ENCODE measurements around the gene APOM.

APOM gene

DNA sequence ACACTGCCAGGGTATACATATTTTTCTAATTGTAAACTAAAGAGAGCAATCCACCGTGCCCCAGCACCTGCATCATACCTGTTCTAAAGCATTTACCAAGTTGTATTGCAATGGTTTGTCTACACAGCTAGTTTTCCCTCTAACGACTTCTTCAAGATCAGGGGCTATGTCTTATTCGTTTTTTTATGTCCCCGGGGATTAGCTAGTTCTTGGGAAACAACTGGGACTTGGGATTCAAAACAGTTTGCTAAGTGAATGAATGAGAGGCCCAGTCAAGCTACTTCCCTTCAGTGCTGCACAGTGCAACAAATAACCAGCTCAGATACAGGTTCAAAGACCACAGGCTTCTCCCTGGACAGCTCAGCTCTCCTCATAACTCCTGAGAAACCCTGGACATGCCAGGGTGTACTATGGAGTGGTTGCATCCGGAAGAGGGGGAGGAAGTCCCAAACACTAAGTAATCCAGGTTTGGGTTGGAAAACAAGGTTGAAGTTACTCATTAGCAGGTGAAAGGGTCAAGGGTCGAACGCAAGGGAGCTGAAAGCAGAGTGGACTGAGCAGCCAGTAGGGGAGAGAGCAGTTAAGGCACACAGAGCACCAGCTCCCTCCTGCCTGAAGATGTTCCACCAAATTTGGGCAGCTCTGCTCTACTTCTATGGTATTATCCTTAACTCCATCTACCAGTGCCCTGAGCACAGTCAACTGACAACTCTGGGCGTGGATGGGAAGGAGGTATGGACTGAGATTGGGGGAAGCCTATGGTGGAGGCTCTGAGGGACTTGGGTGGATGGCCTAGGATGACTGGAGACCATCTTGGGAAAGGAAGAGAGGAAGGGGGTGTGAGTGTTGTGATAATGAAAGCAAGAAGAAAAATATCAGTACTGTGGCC is at the start of gene APOM:
TSS of gene APOM (plus strand) at position 546 of the 889 bp plus-strand sequence. CDS start at position 619, 73 bp downstream.
- DNase-seq (ENCODE audit: low spot score): no peak

- DNase-seq (ENCODE audit: low spot score): no peak
Observed at GRCh38 chr6:31607317-31607716, 48.4 kb upstream of the APOM start.

DNA sequence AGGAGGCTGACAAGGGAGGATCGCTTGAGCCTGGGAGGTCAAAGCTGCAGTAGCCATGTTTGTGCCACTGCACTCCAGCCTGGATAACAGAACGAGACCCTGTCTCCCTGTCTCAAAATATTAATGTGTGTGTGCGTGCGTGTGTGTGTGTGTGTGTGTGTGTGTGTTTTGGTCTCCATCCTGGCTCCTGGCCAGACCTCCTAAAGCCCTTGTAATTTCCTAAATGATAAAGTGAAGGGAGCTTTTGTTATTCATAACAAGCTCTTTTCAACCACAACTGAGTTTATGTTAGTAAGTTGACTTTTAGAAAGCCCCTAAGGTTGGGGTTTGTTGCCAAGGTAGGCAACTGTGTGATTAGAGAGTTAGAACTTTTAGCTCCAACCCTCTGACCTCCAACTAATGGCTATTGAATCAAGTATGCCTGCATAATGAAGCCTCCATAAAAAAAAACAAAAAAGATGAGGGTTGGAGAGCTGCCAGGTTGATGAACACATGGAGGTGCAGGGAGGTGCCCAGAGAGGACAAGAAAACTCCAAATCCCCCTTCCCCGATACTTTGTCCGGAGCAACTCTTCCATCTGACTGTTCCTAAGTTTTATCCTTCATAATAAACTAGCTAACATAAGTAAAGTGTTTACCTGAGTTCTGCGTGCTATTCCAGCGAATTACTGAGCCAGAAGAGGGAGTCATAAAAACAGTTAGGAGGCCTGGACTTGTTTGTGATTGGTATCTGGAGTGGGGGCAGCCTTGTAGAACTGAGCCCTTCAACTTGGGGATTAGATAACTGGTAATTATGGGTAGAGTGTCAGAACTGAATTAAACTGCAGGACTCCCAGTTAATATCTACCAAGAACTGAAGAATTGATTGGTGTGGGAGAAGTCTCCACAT is 45.9 kb upstream of the APOM start:
- DNase-seq (ENCODE audit: low spot score): no peak

- no peak for DNase-seq (ENCODE audit: low spot score)
Observed at GRCh38 chr6:31610968-31611367, 44.7 kb upstream of the APOM start.

DNA sequence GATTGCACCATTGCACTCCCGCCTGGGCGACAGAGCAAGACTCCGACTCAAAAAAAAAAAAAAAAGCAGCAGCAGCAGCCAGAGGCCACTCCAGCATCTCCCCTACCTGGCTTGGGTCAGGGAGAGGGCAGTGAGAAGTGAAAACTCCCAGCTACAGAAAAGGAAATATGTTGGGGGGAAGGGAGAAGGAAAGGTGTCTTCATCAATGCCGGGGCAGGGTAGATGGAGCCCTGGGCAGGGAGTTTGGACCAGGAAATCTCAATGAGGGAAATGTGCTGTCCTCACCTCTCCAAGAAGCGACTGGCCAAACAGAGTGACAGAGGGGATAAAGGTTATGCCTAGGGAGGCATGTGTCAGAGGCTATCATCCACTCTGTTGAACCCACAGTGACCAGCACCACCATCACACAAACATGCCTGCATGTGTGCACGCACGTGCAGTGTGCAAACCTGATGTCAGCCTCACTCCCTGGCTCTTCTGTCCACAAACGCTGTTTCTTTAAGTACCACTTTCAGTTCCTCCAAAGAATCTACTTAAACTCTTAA is 41.5 kb upstream of the APOM start:
- no peak for DNase-seq (ENCODE audit: low spot score)

- DNase-seq (ENCODE audit: low spot score): no peak
Observed at GRCh38 chr6:31614684-31615578, 40.8 kb upstream of the APOM start, which contains the start of gene AIF1. Gene AIF1 (plus strand): TSS chr6:31615234. CDS start chr6:31615330, 96 bp downstream.

GRCh38 chr6:31615748-31616147 is 39.9 kb upstream of the APOM start:
- peak; percentile 38 for DNase-seq (ENCODE audit: low spot score)

- no peak for DNase-seq (ENCODE audit: low spot score)
Observed at GRCh38 chr6:31617010-31617409, 38.7 kb upstream of the APOM start.

- peak; percentile 98 for DNase-seq (ENCODE audit: low spot score)
Observed at GRCh38 chr6:31619805-31620585, 35.7 kb upstream of the APOM start.

GRCh38 chr6:31620586-31621319 is 34.9 kb upstream of the APOM start, which contains the start of gene PRRC2A:
Gene PRRC2A (plus strand): TSS chr6:31620715. CDS start chr6:31622790, 2,075 bp downstream.
- DNase-seq (ENCODE audit: low spot score): no peak

- no peak for DNase-seq (ENCODE audit: low spot score)
Observed at GRCh38 chr6:31621320-31621939, 34.3 kb upstream of the APOM start.

DNA sequence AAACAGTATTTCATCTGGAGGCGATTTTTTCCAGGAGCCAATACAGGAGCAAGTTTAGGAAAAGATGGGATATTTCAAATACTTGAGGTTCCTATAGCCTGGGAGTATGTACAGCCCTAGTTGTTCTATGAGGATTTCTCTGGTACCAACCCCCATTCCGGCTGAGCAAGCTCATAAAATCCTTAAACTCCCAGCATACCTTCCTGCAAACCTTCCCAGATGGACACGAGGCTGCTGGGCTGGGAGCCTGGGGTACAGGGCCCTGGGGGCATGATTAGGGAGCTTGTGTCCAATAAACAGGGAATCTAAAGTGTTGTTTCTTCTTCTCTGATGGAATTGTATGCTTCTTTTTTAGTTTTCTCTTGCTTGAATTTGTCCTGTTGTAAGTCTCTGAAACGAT is 33.7 kb upstream of the APOM start:
- DNase-seq (ENCODE audit: low spot score): no peak

GRCh38 chr6:31622684-31623091 is 33.0 kb upstream of the APOM start:
- DNase-seq (ENCODE audit: low spot score): no peak

DNA sequence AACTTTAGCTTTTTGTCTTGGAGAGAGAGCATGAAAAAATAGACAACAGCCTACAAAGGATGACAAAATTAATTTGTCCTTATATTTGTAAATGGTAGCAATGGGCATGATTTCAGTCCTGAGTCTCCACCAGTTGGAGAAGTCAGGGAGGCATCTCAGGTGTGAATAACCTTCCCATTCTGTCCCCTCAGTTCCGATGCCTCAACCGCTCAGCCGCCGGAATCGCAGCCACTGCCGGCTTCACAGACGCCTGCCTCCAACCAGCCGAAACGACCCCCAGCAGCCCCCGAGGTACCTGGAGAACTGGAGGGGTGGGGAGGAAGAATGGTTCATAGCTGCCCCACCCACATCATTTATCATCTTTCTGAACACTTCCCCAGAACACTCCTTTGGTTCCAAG is 31.6 kb upstream of the APOM start:
- no peak for DNase-seq (ENCODE audit: low spot score)

DNA sequence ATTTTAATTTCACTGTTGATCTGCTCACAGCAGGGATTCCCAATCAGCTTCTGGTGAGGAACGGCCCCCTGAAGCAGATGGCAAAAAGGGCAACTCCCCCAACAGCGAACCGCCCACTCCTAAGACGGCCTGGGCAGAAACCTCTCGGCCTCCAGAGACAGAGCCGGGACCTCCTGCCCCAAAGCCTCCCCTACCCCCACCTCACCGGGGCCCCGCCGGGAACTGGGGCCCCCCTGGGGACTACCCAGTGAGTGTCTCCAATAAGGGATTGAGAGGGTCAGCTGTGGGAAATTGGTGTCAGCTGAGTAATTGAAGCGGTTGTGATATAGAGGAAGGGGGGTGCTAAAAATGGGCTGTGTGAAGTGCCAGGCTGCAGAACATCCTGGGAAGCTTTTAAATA is 28.7 kb upstream of the APOM start:
- DNase-seq (ENCODE audit: low spot score): no peak

- no peak for DNase-seq (ENCODE audit: low spot score)
Observed at GRCh38 chr6:31627690-31628287, 27.9 kb upstream of the APOM start.

GRCh38 chr6:31629014-31629413 is 26.7 kb upstream of the APOM start:
- DNase-seq (ENCODE audit: low spot score): no peak

DNA sequence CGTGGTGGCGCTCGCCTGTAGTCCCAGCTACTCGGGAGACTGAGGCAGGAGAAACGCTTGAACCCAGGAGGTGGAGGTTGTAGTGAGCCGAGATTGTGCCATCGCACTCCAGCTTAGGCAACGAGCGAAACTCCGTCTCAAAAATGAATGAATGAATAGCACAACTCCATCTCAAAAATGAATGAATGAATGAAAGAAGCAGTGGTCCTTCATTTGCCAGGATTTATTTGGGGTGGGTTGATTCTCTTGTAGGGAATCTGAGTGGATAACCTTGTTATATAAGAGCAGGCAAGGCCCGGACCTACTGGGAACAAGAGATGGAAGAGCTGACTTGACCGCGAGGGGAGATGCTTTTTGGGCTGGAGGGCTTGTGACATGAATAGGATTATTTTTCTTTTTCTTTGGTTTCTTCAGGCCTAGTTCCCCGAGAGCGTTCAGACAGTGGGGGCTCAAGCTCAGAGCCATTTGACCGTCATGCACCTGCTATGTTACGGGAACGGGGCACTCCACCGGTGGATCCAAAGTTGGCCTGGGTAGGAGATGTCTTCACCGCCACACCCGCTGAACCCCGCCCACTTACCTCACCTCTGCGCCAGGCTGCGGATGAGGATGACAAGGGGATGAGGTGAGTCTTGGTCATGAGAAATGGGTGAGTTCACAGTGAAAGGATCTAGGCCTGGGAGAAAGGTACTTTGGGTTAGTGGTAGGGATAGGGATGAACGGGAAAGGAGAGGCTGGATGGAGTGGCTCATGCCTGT is 25.3 kb upstream of the APOM start:
- no peak for DNase-seq (ENCODE audit: low spot score)

Measured in germinal center (tissue), 1 donor.